GM21515 (cell line): ENCODE results near the gene COQ5.
"Not testable (repeated sequence)": the region's sequence is repeated elsewhere in the genome, so short reads cannot be mapped to it uniquely, and the experiment has no call there.

ENCODE experiments used
- ATAC-seq: cut with Tn5 transposase; IDR thresholded peaks from one replicate; pipeline ENCODE4 v1.9.1; 2021; ENCODE audit not compliant: unreplicated experiment

Gene COQ5, protein sequence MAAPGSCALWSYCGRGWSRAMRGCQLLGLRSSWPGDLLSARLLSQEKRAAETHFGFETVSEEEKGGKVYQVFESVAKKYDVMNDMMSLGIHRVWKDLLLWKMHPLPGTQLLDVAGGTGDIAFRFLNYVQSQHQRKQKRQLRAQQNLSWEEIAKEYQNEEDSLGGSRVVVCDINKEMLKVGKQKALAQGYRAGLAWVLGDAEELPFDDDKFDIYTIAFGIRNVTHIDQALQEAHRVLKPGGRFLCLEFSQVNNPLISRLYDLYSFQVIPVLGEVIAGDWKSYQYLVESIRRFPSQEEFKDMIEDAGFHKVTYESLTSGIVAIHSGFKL

DNA sequence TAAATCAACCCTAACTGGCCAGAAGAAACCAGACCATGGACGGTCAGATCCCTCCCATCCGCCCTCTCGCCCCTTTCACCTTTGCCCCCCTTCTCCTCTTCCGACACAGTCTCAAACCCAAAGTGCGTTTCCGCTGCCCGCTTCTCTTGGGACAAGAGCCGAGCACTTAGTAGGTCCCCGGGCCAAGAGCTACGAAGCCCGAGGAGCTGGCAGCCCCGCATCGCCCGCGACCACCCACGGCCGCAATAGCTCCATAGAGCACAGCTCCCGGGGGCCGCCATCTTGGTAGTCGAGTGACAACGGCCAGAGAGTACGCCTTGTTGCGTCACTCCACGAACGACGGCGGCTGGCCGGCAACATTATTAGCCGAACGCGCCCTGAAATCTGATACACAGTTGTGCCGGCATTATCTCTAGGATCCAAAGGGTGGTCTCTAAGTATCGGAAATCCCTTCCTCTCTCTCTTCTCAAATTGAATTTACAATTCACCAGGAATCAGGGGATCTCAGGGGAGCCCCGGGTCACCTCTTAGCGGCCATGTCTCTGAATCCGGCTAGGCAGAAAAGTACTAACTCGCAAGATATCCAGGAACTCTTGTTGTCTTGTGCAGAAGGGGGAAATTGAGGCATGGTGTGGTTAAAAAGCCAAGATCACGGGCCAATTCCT, at the start of gene COQ5:
COQ5 (minus strand) TSS at position 298 of the 665 bp plus-strand sequence; CDS start at position 281, 17 bp downstream.
- peak; percentile 57 for ATAC-seq

DNA sequence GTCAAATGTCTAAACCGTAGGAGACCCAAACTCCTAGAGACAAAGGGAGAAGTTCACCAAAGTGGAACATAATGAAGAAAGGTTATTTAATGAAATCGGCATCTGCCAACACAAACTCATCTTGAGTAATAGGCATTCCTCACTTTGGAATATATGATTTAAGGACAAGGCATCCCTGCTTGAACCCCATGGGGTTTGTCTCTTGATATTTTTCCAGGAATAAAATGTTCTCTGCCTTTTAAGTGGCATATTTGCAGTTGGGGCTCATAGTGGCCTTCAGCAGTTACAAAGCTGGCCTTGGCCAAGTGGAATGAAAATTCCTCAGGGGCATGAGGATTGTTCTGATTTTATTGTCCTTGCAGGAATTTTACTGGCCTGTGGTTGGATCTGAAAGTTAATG, 45.1 kb upstream of the COQ5 start:
- no peak for ATAC-seq

DNA sequence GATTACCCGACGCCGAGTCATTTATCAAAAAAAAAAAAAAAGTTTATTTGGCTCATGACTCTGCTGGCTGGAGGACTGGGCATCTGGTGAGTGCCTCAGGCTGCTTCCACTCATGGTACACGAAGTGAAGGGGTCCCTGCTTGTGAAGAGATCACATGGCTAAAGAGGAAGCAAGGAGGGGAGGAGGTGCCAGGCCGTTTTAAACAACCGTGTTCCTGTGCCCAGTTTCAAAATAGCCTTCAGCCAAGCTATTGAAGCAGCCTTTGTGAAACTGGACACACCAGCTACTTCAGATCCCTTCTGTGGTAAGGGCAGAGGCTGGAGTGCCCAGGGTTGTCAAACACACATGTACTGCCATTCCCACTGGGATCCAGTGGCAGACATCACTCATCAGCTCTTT, 44.6 kb upstream of the COQ5 start:
- no peak for ATAC-seq

DNA sequence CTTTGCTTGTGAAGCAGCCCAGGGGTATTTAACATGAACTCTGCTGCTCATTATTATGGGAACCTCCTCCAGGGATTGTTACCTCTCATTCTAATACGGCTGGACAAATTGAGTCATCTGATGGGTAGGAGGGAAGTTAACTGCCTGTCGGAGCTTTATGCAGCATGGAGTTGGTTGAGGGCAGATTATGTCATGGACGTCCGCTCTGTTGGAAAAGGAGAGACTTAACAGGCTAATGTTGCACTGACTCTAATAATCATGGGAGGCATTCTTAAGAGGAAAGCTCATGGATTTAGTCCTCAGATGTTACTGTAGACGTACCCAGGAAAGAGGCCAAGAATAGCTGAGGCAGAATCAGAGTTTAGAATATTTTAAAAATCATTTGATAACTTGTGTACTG, 42.3 kb upstream of the COQ5 start:
- ATAC-seq, result no peak

DNA sequence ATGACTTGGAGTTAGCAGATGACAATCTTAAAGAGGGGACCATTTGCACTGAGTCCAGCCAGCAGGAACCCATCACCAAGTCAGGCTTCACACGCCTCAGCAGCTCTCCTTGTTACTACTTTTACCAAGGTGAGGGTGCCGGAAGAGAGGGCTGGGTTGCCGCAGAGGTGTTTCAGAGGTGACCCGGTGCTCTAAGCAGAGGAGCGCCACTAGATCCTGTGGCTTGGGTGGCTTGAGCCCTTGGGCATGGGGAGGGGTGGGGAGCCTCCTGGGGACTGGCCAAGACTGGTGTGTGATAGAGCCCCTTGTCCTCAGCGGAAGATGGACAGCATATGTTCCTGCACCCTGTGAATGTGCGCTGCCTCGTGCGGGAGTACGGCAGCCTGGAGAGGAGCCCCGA, 34.5 kb upstream of the COQ5 start:
- ATAC-seq, result no peak

DNA sequence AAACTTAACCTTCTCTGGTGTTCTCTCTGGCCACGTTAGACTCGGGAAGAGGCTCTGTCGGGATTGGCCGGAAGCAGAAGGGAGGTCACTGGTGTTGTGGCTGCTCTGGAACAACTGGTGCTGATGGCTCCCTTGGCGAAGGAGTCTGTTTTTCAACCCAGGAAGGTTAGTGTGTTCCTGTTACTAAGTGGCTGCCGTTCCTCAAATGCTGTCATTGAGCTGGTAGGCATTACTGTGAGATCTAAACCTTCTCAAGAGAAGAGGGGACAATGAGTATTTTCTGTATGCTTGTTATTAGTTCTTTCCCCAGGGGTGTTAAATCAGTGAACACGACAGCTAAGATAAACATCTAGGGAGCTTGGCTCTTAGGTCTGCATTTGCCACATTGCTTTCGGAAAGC, 33.9 kb upstream of the COQ5 start:
- no peak for ATAC-seq

DNA sequence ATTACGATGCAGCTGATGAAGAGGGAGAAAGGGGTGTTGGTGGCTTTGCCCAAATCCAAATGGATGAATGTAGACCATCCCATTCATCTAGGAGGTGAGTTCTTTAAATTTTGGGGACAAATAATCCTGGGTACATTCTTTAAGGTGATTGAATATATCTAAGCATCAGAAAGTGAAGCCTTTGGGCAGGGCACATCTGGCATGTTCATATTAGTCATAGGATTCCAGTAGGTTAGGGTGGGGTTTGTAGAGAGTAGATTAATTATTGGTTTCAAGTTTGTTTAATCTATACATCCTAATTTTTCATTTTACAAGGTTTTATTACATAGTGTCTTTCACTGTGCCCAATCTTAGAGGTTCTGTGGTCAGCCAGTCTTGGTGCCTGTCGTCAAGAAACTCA, 28.6 kb upstream of the COQ5 start:
- ATAC-seq, result no peak

DNA sequence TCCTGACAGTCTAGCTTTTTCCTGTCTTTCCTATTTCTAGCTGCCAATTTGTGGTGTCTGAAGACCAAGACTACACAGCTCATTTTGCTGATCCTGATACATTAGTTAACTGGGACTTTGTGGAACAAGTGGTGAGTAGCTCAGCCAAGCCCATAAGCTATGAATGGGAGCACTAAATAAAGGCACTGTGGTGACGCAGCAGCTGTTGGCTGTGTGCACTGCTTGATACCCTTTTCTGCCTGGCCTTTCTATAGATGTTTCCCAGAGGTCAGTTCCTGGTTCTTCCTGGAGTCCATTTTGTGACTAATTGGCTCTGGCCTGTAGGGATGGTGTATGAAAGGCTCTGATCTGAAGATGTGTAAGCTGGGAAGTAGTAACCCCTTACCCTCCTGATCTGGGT, 25.7 kb upstream of the COQ5 start:
- no peak for ATAC-seq

DNA sequence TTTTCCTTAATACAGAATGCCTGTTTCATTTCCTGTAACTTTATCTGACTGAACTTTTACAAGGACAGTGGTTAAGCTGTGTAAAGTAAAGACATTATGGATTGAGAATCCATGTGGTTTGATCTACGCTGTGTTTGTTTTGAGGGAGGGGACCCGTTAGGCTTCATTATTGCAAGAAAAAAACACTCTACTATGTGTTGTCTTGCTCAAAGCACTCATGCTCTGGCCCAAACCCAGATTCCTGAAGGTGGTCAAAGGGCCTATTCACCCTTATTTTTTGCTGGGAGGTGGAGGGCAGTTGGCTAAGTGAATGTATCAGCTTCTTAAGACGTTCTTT, 17.1 kb upstream of the COQ5 start:
- ATAC-seq, result no peak

DNA sequence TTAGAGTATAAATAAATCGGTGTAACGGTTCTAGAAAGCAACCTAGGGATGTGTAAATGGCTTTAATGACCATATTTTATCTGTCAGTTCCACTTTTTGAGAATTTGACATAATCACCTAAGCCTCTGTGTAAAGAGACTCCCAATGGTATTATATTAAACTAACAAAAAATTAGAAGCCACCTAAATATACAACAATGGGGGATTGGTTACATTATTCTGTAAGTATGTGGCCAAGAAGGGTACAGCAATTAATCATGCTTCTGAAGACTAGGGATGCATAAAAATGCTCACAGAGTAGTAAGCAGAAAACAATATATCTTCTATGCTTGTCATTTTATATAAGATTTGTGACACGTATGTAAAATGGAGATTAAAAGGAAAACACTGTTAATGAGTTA, 15.7 kb upstream of the COQ5 start:
- ATAC-seq, result no peak

DNA sequence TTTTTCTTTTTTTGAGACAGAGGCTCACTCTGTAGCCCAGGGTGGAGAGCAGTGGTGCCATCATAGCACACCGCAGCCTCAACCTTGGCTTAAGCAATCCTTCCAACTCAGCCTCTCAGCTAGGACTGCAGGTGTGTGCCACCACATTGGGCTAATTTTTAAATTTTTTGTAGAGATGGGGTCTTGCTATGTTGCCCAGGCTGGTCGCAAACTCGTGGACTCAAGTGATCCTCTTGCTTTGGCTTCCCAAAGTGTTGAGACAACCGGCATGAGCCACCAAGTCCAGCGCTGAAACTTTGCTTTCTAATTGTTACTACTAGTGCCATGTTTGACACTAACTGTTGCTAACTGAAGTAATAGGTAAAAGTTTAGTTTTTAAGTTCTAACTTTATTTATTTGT, 13.2 kb upstream of the COQ5 start:
- no peak for ATAC-seq

DNA sequence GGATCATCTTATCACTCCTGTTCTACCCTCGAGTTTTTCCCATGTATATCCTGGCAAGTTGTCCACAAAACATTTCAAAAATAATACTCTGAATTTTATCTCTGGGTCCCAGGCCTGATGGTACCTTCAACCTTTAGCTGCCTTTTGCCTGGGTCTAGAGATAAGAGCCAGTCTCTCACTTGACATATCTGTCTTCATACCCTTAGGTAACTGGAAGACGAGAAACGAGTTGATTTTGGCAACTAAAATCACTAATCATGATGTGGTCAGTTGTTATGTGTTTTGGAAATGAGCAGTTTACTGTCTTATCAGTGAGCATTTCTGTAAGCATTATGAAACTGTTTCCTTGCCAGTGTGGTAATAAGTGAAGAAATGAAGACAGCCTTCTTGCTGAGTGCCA, 11.5 kb upstream of the COQ5 start:
- no peak for ATAC-seq

DNA sequence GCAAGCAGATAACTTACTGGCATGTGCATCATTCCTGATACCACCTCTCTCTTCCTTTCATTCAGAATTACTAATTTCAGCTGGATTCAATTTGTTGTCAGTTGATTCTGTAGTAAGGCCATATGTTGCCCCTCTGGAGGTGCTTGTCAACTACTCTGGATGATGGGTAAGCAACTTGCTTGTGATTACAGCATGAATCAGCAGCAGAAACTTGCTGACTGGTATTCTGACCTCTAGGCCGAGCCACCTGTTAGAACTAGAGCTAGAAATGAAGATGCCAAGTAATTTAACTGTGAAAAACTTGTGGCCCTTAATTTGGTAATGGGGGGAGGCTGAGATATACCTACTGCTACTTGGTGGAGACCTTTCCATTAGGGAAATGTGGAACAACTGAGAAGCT, 10.3 kb upstream of the COQ5 start:
- no peak for ATAC-seq

DNA sequence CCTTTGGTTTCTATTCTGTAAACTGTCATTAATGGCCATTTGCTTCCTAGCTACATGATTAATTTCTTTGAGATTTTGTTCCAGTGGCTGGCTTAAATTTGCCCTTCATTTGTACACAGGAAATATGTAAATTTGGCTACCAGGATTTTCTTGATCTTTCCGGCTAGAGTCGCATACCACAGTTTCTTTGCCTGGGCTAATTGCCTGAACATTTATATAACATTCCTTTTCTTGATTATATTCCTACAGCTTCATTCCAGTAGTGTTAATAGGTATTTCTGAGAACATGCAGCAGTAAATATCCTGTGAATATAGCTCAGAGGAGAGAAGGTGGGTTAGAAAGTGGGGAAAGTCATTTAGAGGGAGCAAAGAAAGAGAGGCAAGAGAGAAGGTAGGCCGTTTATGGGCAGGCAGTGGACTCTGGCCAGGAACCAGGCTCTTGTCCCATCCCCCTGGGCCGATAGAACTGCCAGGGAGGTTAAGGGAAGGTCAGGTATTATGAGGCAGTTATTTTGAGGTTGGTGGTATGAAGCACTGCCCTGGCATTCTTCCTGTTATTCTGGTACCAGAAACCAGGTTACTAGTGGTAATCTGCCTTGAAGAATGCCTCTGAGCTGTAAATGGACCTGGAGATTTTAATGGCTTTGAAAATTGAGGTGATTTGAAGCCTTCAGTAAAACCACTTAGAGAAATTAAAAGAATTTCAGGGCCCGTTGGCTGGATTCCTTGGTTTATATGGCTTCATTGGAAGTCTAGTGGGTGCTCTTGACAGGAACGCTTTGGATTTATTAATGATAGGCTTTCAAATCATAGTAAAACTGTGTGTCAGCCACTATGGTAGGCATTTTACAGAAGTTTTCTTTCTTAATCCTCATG, 9.6 kb upstream of the COQ5 start:
- no peak for ATAC-seq

DNA sequence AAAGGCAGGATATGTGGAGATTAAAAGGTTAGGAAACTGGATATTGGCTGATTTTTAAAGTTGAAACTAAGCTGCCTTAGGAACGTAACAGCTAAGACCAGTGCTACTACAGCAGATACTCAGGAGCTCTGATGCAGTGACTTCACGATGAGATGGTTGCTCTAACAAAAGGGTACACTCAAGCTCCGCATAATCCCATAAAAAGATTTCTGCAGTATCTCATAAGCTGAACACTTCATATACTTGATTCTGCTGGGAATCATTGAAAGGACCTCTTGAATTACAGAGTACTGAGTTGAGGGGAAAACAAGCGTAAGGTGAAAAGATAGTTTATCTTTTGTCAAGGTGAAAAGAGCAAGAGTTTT, 8.9 kb upstream of the COQ5 start:
- no peak for ATAC-seq

DNA sequence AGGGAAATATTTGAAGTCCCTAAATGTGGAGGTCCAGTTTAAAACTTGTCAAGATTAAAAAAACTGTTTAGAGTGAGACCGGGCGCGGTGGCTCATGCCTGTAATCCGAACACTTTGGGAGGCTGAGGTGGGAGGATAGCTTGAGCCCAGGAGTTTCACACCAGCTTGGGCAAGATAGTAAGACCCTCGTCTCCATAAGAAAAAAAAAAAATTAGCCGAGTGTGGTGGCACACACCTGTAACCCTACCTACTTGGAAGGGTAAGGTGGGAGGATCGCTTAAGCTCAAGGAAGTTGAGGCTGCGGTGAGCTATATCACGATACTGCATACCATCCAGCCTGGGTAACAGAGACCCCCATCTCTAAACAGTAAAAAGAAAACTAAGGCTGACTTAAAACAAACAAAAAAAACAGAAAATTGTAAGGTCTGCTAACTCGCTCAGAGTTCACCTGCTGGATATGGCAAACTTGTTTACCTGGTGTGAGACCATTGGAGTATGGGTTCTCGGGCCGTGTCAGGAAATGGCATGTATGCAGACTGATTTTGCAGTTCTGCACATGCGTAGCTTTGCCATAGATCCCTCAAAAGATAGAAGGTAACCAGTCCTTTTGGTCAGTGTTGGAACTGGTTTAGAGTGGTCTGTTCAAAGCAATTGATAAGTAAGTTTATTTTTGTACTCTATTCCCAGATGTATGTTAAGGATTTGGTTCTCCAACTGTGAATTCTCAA, 7.3 kb upstream of the COQ5 start:
- no peak for ATAC-seq

DNA sequence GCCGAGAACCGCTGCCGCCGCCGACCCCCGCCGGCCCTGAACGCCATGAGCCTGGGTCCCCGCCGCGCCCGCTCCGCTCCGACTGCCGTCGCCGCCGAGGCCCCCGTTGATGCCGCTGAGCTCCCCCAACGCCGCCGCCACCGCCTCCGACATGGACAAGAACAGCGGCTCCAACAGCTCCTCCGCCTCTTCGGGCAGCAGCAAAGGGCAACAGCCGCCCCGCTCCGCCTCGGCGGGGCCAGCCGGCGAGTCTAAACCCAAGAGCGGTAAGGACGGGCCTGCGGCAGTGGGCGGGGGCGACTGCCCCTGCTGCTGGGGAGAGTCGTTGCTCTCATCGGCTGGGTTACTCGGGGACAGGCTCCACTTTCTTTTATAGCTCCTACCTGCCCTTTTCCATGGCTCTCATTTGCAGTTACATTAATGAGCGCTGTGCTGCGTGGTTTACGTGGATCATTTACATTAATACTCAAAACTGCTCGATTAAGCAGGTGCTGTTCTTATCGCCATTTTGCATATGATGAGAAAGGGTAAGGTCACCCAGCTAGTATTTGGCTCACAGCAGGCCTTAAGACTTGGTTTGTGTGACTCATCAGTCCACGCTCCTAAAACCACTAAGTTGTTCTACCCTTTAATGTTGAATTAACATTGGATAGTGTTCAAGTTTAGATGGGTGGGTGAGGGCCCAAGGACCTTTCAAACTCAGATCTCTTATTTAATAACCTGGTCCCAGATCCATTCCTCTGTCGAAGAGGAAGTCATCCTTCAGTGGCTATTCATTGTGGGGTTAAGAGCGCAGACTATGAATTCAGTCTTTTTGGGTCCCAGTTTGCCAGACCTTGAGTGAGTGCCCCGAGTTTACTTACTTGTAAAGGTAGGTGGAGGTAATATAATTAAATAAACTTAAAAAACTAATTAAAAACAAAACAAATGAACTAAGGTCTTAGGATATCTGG, 6.0 kb upstream of the COQ5 start:
- peak; percentile 32 for ATAC-seq

DNA sequence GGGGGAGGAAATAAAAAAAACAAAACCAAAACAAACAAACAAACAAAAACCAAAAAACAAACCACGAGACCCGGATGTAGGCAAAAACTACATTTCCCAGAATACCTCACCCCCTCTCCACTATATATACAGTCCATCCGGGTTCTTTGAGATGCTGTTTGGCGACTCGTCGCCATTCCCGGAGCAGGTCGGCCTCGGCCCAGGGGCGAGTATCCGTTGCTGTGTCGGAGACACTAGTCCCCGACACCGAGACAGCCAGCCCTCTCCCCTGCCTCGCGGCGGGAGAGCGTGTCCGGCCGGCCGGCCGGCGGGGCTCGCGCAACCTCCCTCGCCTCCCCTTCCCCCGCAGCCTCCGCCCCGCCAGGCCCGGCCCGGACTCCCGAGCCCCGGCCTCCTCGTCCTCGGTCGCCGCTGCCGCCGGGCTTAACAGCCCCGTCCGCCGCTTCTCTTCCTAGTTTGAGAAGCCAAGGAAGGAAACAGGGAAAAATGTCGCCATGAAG, 5.3 kb upstream of the COQ5 start, which contains the start of gene RNF10:
RNF10 (plus strand) TSS at position 154 of the 500 bp plus-strand sequence. CDS start 456 bp downstream, outside the sequence.
- ATAC-seq, result peak; percentile 60

DNA sequence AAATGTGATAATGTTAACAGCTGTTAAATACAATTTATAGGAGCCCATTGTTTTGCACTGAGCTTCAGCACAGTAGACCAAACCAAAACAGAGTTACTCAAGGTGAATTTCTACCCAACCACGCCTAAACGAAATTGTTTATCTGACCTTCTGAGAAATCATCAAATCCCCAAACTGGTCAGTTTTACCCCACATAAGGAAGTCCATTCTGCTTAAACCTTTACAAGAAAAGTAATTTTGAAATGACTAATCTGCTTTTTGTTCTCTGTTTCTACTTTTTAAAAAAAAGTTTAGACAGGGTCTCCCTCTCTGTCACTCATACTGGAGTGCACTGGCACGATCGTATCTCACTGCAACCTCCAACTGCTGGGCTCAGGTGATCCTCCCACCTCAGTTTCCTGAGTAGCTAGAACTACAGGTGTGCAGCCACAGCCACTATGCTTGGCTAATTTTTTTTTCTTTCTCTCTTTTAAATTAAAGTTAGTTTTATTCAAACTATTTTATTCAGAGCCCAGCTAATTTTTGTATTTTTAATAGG, 3.8 kb upstream of the COQ5 start:
- no peak for ATAC-seq

DNA sequence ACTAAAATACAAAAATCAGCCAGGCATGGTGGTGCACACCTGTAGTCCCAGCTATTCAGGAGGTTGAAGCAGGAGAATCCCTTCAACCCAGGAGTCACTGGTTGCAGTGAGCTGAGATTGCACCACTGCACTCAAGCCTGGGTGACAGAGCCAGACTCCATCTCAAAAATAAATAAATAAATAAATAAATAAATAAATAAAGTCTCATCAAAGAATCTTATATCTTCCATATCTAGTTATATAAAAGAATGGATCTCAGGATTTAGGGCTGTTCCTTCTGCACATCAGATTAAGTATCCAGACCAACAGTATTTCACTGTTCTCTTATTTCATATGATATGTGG, 1.4 kb upstream of the COQ5 start:
- ATAC-seq, result not testable (repeated sequence)
